LNCaP clone FGC (cell line): ENCODE results near the gene OR2T4.

Experiments used
- DNase-seq: peaks from one replicate; pipeline ENCODE4 v3.0.0-alpha.2; 2011; ENCODE audit warnings: low read depth
- H3K4me3 ChIP-seq: 2 replicates; pipeline ENCODE4 v1.5.1; 2011; ENCODE audit warnings: mild to moderate bottlenecking, low read depth, low read length, control low read depth
- CTCF ChIP-seq: IDR thresholded peaks from 2 replicates; pipeline ENCODE4 v1.5.1; 2012; ENCODE audit warnings: mild to moderate bottlenecking; ENCODE audit not compliant: control insufficient read depth, insufficient read depth; ENCODE audit errors: extremely low read depth

The OR2T4 gene

GRCh38 chr1:248393050-248393449 lies 31.6 kb downstream of the OR2T4 start:
- no peak overlapping the region for H3K4me3 ChIP-seq
- no peak for TF ChIP-seq CTCF

GRCh38 chr1:248402748-248403147 lies 41.3 kb downstream of the OR2T4 start, which contains the start of gene OR2T1:
TSS of gene OR2T1 (plus strand) at chr1:248403048. CDS start at chr1:248406148, 3,100 bp downstream.
- TF ChIP-seq CTCF = no peak
- DNase-seq = no peak
- no peak within 1 kb of the TSS for H3K4me3 ChIP-seq

More at GRCh38 chr1:248393050-248393449, 31.6 kb downstream of the OR2T4 start:
- no peak for DNase-seq

GRCh38 chr1:248404024-248404423 lies 42.6 kb downstream of the OR2T4 start:
- peak; percentile 10; the same call in 1 of the 2 replicates for TF ChIP-seq CTCF
- H3K4me3 ChIP-seq = no peak overlapping the region
- DNase-seq = peak; percentile 34

GRCh38 chr1:248406721-248407692 lies 45.5 kb downstream of the OR2T4 start:
- DNase-seq = no peak
- H3K4me3 ChIP-seq = no peak overlapping the region
- no peak for TF ChIP-seq CTCF
